ENCODE measurements around the gene SLC25A25. TPM values are rescaled to one million over a fixed set of nuclear protein-coding genes. Genes with fewer than 3 reads are reported as not detected.
A peak's percentile ranks its signal among the peaks of the same experiment; 100 is the strongest.

SLC25A25 gene
- total RNA-seq, 4 donors from 2014 or later: 21.9 to 42.0 (median 30.8) TPM

GRCh38 chr9:128024761-128025308 is 43.2 kb upstream of the SLC25A25 start:
- H3K27ac ChIP-seq: no peak overlapping the region
- 73 to 82% methylated on average over 5 of the region's 5 CpGs for WGBS, 2 donors
- no peaks in the 10 kb centered on the region for H3K36me3 ChIP-seq
- no peaks in the 10 kb centered on the region for H3K9me3 ChIP-seq
- H3K27me3 ChIP-seq: no peaks in the 10 kb centered on the region
- no peak overlapping the region for H3K4me3 ChIP-seq (replicated peaks in 1 of 3)
- TF ChIP-seq POLR2A (IDR thresholded peaks at IDR 0.05) (no peak), CTCF (IDR thresholded peaks at IDR 0.05) (no peak)
- intact Hi-C loops (cut with DNase I): no loop called here
- H3K4me1 ChIP-seq: no peaks in the 10 kb centered on the region
- no peak for DNase-seq

- no peaks in the 10 kb centered on the region for H3K9me3 ChIP-seq
- no peak overlapping the region for H3K4me3 ChIP-seq (replicated peaks in 1 of 3)
- intact Hi-C loops (cut with DNase I): no loop called here
- H3K4me1 ChIP-seq: no peaks in the 10 kb centered on the region
- DNase-seq: no peak
- TF ChIP-seq POLR2A (IDR thresholded peaks at IDR 0.05) (no peak), CTCF (IDR thresholded peaks at IDR 0.05) (no peak)
- H3K27ac ChIP-seq: no peak overlapping the region
- WGBS, 2 donors: 79 to 83% methylated on average over 4 of the region's 4 CpGs
- no peaks in the 10 kb centered on the region for H3K36me3 ChIP-seq
- no peaks in the 10 kb centered on the region for H3K27me3 ChIP-seq
Observed at GRCh38 chr9:128025736-128026135, 42.3 kb upstream of the SLC25A25 start.

GRCh38 chr9:128026255-128026772 is 41.7 kb upstream of the SLC25A25 start:
- DNase-seq: peak in 1 of 2 donors; percentile 15
- no peak for TF ChIP-seq CTCF (IDR thresholded peaks at IDR 0.05)
- TF ChIP-seq POLR2A (IDR thresholded peaks at IDR 0.05): no peak
- Histone ChIP-seq H3K36me3 (no peaks in the 10 kb centered on the region), H3K9me3 (no peaks in the 10 kb centered on the region), H3K4me1 (no peaks in the 10 kb centered on the region), H3K27me3 (no peaks in the 10 kb centered on the region), H3K4me3 (replicated peaks in 1 of 3) (no peak overlapping the region), H3K27ac (no peak overlapping the region)
- intact Hi-C loops (cut with DNase I): no loop called here
- 89% methylated on average over 11 to 12 of the region's 12 CpGs for WGBS, 2 donors

- no peaks in the 10 kb centered on the region for H3K9me3 ChIP-seq
- no peaks in the 10 kb centered on the region for H3K27me3 ChIP-seq
- H3K4me1 ChIP-seq: no peaks in the 10 kb centered on the region
- 90 to 93% methylated on average over 5 to 9 of the region's 11 CpGs for WGBS, 2 donors
- H3K4me3 ChIP-seq (replicated peaks in 1 of 3): no peak overlapping the region
- TF ChIP-seq POLR2A (IDR thresholded peaks at IDR 0.05) (no peak), CTCF (IDR thresholded peaks at IDR 0.05) (no peak)
- no peaks in the 10 kb centered on the region for H3K36me3 ChIP-seq
- intact Hi-C loops (cut with DNase I): no loop called here
- DNase-seq: no peak
- no peak overlapping the region for H3K27ac ChIP-seq
Observed at GRCh38 chr9:128026773-128027541, 41.1 kb upstream of the SLC25A25 start.

- TF ChIP-seq CTCF (IDR thresholded peaks at IDR 0.05) (no peak), POLR2A (IDR thresholded peaks at IDR 0.05) (no peak)
- DNase-seq: no peak
- Histone ChIP-seq H3K4me1 (no peaks in the 10 kb centered on the region), H3K4me3 (replicated peaks in 1 of 3) (no peak overlapping the region), H3K36me3 (no peaks in the 10 kb centered on the region), H3K27me3 (no peaks in the 10 kb centered on the region), H3K9me3 (no peaks in the 10 kb centered on the region), H3K27ac (no peak overlapping the region)
- 90 to 95% methylated on average over 4 of the region's 4 CpGs for WGBS, 2 donors
- intact Hi-C loops (cut with DNase I): no loop called here
Observed at GRCh38 chr9:128027705-128028104, 40.3 kb upstream of the SLC25A25 start.
